Measurements from ENCODE around the gene ITGB4.
A peak's percentile ranks its signal among the peaks of the same experiment; 100 is the strongest.
"Not testable (repeated sequence)": the region's sequence is repeated elsewhere in the genome, so short reads cannot be mapped to it uniquely, and the experiment has no call there.

Gene ITGB4

DNA sequence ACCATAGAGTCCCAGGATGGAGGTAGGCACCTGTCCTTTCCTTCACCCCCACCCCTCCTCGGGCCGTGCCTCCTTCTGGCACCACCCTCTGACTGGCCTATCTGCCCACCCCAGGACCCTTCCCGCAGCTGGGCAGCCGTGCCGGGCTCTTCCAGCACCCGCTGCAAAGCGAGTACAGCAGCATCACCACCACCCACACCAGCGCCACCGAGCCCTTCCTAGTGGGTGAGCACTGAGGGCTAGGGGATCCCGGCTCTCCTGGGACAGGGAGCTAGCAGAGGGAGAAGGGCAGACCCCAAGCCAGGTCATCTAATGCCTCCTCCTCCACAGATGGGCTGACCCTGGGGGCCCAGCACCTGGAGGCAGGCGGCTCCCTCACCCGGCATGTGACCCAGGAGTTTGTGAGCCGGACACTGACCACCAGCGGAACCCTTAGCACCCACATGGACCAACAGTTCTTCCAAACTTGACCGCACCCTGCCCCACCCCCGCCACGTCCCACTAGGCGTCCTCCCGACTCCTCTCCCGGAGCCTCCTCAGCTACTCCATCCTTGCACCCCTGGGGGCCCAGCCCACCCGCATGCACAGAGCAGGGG lies 35.9 kb downstream of the ITGB4 start:
- Histone ChIP-seq H3K4me2 (ENCODE audit: low read length) (no peak overlapping the region), H3K27me3 (ENCODE audit: control insufficient read depth, insufficient read depth, low read length) (no peaks in the 10 kb centered on the region), H3K9me3 (ENCODE audit: control insufficient read depth, low read length) (no peaks in the 10 kb centered on the region), H3K4me3 (ENCODE audit: low read depth, low read length) (no peak overlapping the region), H3K27ac (no peak overlapping the region), H3K9ac (no peak overlapping the region), H3K79me2 (no peaks in the 10 kb centered on the region), H3K36me3 (ENCODE audit: control insufficient read depth, insufficient read depth, low read length) (no peaks in the 10 kb centered on the region), H3K4me1 (peaks cover 14% of the 10 kb centered on the region), H2AFZ (no peak overlapping the region)
- TF ChIP-seq, protein P1, sequence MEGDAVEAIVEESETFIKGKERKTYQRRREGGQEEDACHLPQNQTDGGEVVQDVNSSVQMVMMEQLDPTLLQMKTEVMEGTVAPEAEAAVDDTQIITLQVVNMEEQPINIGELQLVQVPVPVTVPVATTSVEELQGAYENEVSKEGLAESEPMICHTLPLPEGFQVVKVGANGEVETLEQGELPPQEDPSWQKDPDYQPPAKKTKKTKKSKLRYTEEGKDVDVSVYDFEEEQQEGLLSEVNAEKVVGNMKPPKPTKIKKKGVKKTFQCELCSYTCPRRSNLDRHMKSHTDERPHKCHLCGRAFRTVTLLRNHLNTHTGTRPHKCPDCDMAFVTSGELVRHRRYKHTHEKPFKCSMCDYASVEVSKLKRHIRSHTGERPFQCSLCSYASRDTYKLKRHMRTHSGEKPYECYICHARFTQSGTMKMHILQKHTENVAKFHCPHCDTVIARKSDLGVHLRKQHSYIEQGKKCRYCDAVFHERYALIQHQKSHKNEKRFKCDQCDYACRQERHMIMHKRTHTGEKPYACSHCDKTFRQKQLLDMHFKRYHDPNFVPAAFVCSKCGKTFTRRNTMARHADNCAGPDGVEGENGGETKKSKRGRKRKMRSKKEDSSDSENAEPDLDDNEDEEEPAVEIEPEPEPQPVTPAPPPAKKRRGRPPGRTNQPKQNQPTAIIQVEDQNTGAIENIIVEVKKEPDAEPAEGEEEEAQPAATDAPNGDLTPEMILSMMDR (IDR thresholded peaks at IDR 0.05): no peak

DNA sequence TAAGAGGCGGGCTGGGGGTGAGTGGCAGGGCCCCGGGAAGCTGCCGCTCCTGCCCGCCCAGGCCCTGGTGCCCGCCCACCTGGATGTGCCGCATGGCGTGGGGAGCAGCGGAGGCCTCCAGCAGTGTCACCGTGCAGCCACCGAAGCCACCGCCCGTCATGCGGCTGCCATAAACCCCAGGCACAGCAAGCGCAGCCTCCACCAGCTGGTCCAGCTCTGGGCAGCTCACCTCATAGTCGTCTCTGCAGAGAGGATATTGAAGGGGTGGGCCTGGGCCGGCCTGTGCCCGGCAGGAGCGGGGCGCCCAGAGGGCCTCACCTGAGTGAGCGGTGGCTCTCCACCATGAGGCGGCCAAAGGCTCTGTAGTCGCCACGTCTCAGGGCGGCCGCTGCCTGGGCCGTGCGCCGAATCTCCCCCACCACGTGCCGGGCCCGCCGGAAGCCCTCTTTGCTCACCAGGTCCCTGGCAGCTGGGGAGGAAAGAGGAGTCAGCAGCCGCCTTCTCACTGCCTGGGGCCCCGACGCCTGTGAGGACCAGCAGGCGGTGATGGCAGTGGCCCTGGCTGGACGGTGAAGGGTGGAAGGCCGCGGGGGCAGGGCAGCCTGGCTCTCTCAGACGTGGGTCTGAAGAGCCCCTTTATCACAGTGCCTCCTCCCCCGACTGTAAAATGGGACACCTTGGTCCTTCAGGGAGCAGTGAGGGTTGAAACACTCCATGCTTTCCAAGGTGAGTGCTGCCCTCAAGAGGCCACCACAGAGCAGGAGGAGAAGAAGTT lies 37.1 kb downstream of the ITGB4 start:
- Histone ChIP-seq H2AFZ (no peak overlapping the region), H3K27ac (no peak overlapping the region), H3K4me2 (ENCODE audit: low read length) (no peak overlapping the region), H3K36me3 (ENCODE audit: control insufficient read depth, insufficient read depth, low read length) (no peaks in the 10 kb centered on the region), H3K9me3 (ENCODE audit: control insufficient read depth, low read length) (no peaks in the 10 kb centered on the region), H3K79me2 (no peaks in the 10 kb centered on the region), H3K4me3 (ENCODE audit: low read depth, low read length) (no peak overlapping the region), H3K4me1 (peaks cover 14% of the 10 kb centered on the region), H3K9ac (no peak overlapping the region), H3K27me3 (ENCODE audit: control insufficient read depth, insufficient read depth, low read length) (no peaks in the 10 kb centered on the region)
- TF ChIP-seq, protein P1 (IDR thresholded peaks at IDR 0.05): no peak

DNA sequence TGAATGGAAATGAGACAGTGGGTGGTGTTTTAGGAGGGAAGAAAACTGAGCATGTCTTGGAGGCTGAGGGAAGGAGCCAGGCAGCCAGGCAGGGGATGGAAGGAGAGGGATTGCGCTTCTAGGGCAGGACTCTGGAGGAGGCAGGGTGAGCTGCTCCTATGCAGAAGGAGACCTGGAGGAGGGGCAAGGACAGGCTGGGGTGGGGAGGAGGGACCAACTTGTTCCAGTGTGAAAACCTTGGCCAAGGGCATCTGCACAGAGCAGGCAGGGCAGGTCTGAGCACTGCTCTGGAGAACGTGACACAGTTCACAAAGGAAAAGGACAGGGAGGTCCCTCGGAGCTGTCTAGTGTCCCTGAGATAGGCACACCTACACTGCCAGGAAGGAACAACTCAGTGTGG lies 38.2 kb downstream of the ITGB4 start:
- Histone ChIP-seq H3K27me3 (ENCODE audit: control insufficient read depth, insufficient read depth, low read length) (no peaks in the 10 kb centered on the region), H3K36me3 (ENCODE audit: control insufficient read depth, insufficient read depth, low read length) (no peaks in the 10 kb centered on the region), H3K4me2 (ENCODE audit: low read length) (peak overlapping the region; percentile 46), H3K4me1 (peaks cover 15% of the 10 kb centered on the region), H2AFZ (no peak overlapping the region), H3K27ac (peak overlapping the region; percentile 21), H3K4me3 (ENCODE audit: low read depth, low read length) (peak overlapping the region; percentile 11), H3K79me2 (no peaks in the 10 kb centered on the region), H3K9ac (no peak overlapping the region), H3K9me3 (ENCODE audit: control insufficient read depth, low read length) (no peaks in the 10 kb centered on the region)
- TF ChIP-seq, protein P1 (IDR thresholded peaks at IDR 0.05): no peak

DNA sequence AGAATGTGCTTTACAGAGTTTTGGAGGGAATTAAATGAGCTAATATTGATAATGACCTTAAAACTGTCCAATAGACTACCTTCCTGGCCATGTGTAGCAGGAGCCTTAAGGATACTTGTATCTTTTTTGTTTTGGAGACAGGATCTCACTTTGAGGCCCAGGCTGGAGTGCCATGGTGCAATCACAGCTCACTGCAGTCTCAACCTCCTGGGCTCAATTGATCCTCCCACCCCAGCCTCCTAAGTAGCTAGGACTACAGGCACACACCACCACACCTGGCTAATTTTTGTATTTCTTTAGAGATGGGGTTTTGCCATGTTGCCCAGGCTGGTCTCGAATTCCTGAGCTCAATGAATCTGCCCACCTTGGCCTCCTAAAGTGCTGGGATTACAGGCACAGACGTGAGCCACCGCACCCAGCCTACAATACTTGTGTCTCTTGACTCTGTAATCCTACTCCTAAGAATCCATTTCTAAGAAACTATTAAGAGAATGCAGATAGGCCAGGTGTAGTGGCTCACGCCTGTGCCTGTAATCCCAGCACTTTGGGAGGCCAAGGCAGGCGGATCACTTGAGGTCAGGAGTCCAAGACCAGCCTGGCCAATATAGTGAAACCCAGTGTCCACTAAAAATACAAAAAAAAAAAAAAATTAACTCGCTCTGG lies 38.9 kb downstream of the ITGB4 start:
- Histone ChIP-seq H3K4me1 (peaks cover 10% of the 10 kb centered on the region), H3K4me2 (ENCODE audit: low read length) (peak overlapping the region; percentile 46), H3K27ac (peak overlapping the region; percentile 21)
- H3K9me3 ChIP-seq (ENCODE audit: control insufficient read depth, low read length); H2AFZ ChIP-seq; H3K36me3 ChIP-seq (ENCODE audit: control insufficient read depth, insufficient read depth, low read length); H3K27me3 ChIP-seq (ENCODE audit: control insufficient read depth, insufficient read depth, low read length); H3K79me2 ChIP-seq; H3K9ac ChIP-seq; H3K4me3 ChIP-seq (ENCODE audit: low read depth, low read length): not testable (repeated sequence)

DNA sequence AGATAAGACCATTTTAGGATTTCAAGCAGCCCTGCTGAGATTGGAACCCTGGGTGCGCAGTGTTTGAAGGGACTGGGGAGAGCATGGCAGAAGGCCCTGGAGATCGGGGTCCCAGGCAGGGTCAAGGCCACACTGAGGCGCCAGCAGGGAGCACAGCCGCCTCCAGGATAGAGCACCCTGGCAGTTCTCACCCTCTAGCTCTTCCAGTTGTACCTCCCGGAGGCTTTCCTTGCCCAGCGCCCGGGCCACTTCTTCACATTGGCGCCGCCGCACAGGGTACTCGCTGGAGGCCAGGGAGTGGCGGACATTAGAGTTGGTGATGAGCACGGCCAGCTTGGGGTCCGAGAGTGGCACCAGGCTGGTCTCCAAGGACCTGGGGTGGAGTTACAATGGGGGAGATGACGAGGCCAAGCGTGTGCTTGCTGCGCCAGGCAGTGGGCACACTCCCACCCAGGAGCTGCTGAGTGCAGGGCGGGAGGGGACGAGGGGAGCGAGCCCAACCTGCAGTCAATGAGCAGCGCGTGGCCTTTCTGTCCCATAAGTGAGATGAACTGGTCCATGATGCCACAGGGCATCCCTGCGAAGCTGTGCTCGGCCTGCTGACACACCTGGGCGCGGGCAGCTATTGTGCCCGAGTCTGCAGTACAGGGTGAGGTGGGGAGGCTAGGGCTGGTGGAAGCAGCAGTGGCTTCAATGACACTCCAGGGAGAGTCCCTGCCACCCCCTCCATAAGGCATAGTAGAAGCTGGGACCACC lies 41.4 kb downstream of the ITGB4 start:
- H3K4me3 ChIP-seq (ENCODE audit: low read depth, low read length): no peak overlapping the region
- H3K9ac ChIP-seq: no peak overlapping the region
- no peak overlapping the region for H3K27ac ChIP-seq
- no peaks in the 10 kb centered on the region for H3K36me3 ChIP-seq (ENCODE audit: control insufficient read depth, insufficient read depth, low read length)
- H3K4me2 ChIP-seq (ENCODE audit: low read length): no peak overlapping the region
- H3K79me2 ChIP-seq: no peaks in the 10 kb centered on the region
- H3K27me3 ChIP-seq (ENCODE audit: control insufficient read depth, insufficient read depth, low read length): no peaks in the 10 kb centered on the region
- H3K4me1 ChIP-seq: peaks cover 12% of the 10 kb centered on the region
- no peak overlapping the region for H2AFZ ChIP-seq
- TF ChIP-seq, protein P1 (IDR thresholded peaks at IDR 0.05): no peak
- no peaks in the 10 kb centered on the region for H3K9me3 ChIP-seq (ENCODE audit: control insufficient read depth, low read length)
